ENCODE results near the gene KTI12.

Gene KTI12

DNA sequence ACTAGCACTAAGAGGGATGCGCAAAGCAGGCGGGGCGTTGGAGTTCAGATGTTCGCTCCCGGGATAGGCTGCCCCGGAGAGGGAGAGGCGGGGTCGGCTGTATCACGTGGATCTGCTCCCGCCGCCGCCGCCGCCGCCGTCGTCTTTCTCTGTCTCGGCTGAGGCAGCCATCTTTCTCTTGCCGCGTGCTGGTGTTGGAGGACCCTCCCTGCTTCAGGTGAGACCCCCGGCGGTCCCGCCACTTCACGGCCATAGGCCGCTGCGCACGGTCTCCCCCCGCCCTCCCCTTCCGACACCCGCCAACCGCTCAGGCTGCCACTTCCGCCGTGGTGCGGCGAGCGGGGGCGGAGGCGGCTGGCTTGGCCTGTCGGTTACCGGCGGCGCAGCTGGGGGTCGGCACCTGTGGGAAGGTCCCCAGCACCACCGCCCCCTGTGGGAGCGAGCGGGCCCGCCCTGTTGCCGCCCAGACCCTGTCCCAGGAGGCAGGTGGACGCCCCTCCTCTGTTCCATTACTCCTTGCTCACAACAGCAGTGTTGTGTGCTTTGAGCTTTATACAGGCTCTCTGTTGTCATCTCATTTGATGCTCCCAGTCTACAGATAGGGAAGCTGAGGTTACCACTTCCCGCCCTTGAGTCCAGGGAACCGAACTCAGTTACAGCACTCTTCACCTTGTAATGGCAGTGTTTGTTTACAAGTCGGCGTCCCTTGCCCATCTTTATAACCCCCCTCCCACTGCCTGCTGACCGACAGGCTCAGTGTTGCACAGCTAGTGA, 22.7 kb upstream of the KTI12 start, which contains the start of gene BTF3L4:
Gene BTF3L4 (plus strand): TSS at position 133 of the 774 bp plus-strand sequence. CDS start 3,553 bp downstream, outside the sequence.
- H3F3A ChIP-seq (ENCODE audit: insufficient read depth, low read length) = no peaks in the 10 kb centered on the region
- peak within 1 kb of the TSS; percentile 87 for H3K4me2 ChIP-seq (ENCODE audit: low read length)
- peak within 1 kb of the TSS; percentile 72 for H3K27ac ChIP-seq (ENCODE audit: low read depth, low read length, poor library complexity, severe bottlenecking)
- peak within 1 kb of the TSS; percentile 95 for H3K9ac ChIP-seq (ENCODE audit: low read length)
- H3K9me3 ChIP-seq (ENCODE audit: low read length) = no peaks in the 10 kb centered on the region
- no peaks in the 10 kb centered on the region for H3K27me3 ChIP-seq (ENCODE audit: insufficient read depth, low read length)
- H4K20me1 ChIP-seq (ENCODE audit: insufficient read depth, low read length) = no peaks in the 10 kb centered on the region
- peak within 1 kb of the TSS; percentile 69; the same call in 1 of the 2 replicates for H2AFZ ChIP-seq (ENCODE audit: low read length)
- H3K79me2 ChIP-seq (ENCODE audit: insufficient read depth, low read length) = peaks cover 47% of the 10 kb centered on the region
- H3K9me2 ChIP-seq (ENCODE audit: low read depth, low read length) = no peaks in the 10 kb centered on the region
- H3K36me3 ChIP-seq (ENCODE audit: insufficient read depth, low read length) = peaks cover 31% of the 10 kb centered on the region
- H3K4me3 ChIP-seq (ENCODE audit: low read depth, low read length, poor library complexity, severe bottlenecking) = peak within 1 kb of the TSS; percentile 91
- no peak for TF ChIP-seq EZH2 (IDR thresholded peaks at IDR 0.05; ENCODE audit: borderline replicate concordance, low read length)
- TF ChIP-seq CTCF (IDR thresholded peaks at IDR 0.05; ENCODE audit: low read length) = no peak
- peaks cover 40% of the 10 kb centered on the region for H3K4me1 ChIP-seq (ENCODE audit: insufficient read depth, low read length, severe bottlenecking)

- TF ChIP-seq CTCF (IDR thresholded peaks at IDR 0.05; ENCODE audit: low read length) = no peak
- no peak for TF ChIP-seq EZH2 (IDR thresholded peaks at IDR 0.05; ENCODE audit: borderline replicate concordance, low read length)
- Histone ChIP-seq H3K9ac (ENCODE audit: low read length) (peak overlapping the region; percentile 95), H3K4me1 (ENCODE audit: insufficient read depth, low read length, severe bottlenecking) (peaks cover 40% of the 10 kb centered on the region), H3K27me3 (ENCODE audit: insufficient read depth, low read length) (no peaks in the 10 kb centered on the region), H3K27ac (ENCODE audit: low read depth, low read length, poor library complexity, severe bottlenecking) (peak overlapping the region; percentile 72), H3F3A (ENCODE audit: insufficient read depth, low read length) (no peaks in the 10 kb centered on the region), H3K4me3 (ENCODE audit: low read depth, low read length, poor library complexity, severe bottlenecking) (peak overlapping the region; percentile 91), H3K36me3 (ENCODE audit: insufficient read depth, low read length) (peaks cover 26% of the 10 kb centered on the region), H3K9me2 (ENCODE audit: low read depth, low read length) (no peaks in the 10 kb centered on the region), H3K4me2 (ENCODE audit: low read length) (peak overlapping the region; percentile 87), H2AFZ (ENCODE audit: low read length) (peak overlapping the region; percentile 69; the same call in 1 of the 2 replicates), H4K20me1 (ENCODE audit: insufficient read depth, low read length) (no peaks in the 10 kb centered on the region), H3K9me3 (ENCODE audit: low read length) (no peaks in the 10 kb centered on the region), H3K79me2 (ENCODE audit: insufficient read depth, low read length) (peaks cover 47% of the 10 kb centered on the region)
These were observed 22.2 kb upstream of the KTI12 start for GRCh38 chr1:52055866-52056162.

DNA sequence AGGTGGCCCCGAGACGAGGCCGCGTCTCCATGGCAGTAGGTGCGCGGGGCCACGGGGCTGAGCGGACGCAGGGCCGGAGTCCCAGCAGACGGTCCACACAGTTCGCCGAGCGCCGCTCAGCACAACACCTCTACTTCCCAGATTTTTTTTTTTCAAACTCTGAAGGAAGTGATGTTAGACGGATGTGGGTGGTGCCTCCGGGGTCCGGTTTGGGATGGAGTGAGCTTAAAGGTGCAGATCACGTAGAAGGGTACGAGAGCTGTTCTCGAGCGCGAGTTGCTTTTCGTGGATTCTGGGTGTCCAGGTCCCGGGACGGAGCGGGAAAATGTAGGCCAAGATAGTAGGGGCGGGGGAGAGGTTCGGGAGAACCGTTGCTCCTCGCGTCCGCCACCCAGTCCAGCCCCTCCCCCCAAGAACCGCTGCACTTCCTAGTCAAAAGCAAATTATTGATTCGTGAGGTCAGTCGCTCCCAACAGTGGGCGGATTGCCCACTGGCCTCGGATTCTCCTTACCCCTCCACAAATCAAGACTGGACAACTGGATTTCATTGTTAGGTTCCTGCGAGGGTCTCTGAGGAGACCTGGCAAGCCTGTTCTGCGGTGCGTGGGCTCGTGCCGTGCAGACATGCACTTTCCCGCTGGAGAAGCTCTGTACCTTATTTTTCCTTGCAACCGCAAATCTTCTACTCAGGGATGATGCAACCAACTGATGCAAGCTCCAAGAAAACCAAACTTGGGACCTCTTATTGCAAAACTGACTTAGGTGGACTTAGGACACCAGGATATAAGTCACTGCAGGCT, 21.7 kb upstream of the KTI12 start, which contains the start of gene TXNDC12:
Gene TXNDC12 (minus strand): TSS at position 126 of the 800 bp plus-strand sequence. CDS start 95 bp downstream, at position 31.
- TF ChIP-seq CTCF (IDR thresholded peaks at IDR 0.05; ENCODE audit: low read length) = no peak
- no peak for TF ChIP-seq EZH2 (IDR thresholded peaks at IDR 0.05; ENCODE audit: borderline replicate concordance, low read length)
- Histone ChIP-seq H4K20me1 (ENCODE audit: insufficient read depth, low read length) (no peaks in the 10 kb centered on the region), H3K27ac (ENCODE audit: low read depth, low read length, poor library complexity, severe bottlenecking) (peak within 1 kb of the TSS; percentile 72), H3K79me2 (ENCODE audit: insufficient read depth, low read length) (peaks cover 47% of the 10 kb centered on the region), H3K4me3 (ENCODE audit: low read depth, low read length, poor library complexity, severe bottlenecking) (peak within 1 kb of the TSS; percentile 91), H3K9me3 (ENCODE audit: low read length) (no peaks in the 10 kb centered on the region), H3K4me1 (ENCODE audit: insufficient read depth, low read length, severe bottlenecking) (peaks cover 40% of the 10 kb centered on the region), H3K4me2 (ENCODE audit: low read length) (peak within 1 kb of the TSS; percentile 87), H3K36me3 (ENCODE audit: insufficient read depth, low read length) (peaks cover 20% of the 10 kb centered on the region), H3F3A (ENCODE audit: insufficient read depth, low read length) (no peaks in the 10 kb centered on the region), H2AFZ (ENCODE audit: low read length) (peak within 1 kb of the TSS; percentile 69; the same call in 1 of the 2 replicates), H3K27me3 (ENCODE audit: insufficient read depth, low read length) (no peaks in the 10 kb centered on the region), H3K9ac (ENCODE audit: low read length) (peak within 1 kb of the TSS; percentile 95), H3K9me2 (ENCODE audit: low read depth, low read length) (no peaks in the 10 kb centered on the region)

Data from OCI-LY1 (cell line).